Caco-2 (cell line): ENCODE results near the gene RNU11. TPM values are rescaled to one million over a fixed set of nuclear protein-coding genes. Genes with fewer than 3 reads are reported as not detected.
"Not testable (repeated sequence)": the region's sequence is repeated elsewhere in the genome, so short reads cannot be mapped to it uniquely, and the experiment has no call there.

Experiments used
- BruUV-seq: library from RNA; stranded (reverse); fragments of 400-500 nt; replicated peaks from 2 replicates; lab custom pipeline; 2021; lab: Mats Ljungman, UMichigan
- CTCF ChIA-PET: fragments of 300-600 bp; sonication (Branson Sonifier 250); formaldehyde crosslinking; loops from one replicate; lab custom pipeline; 2022; ENCODE audit warnings: antibody characterized with exemption; lab: Charles Lee
- POLR2A ChIA-PET: fragments of 300-600 bp; sonication (Branson Sonifier 250); formaldehyde crosslinking; loops from one replicate; lab custom pipeline; 2022; ENCODE audit warnings: antibody characterized with exemption; lab: Charles Lee
- DNase-seq, 2 experiments: peaks; one replicate each; pipeline versions ENCODE4 v3.0.0 to v3.0.0-alpha.2; 2020 to 2022
- H3K27me3 ChIP-seq: replicated peaks from 2 replicates; pipeline ENCODE4 v1.6.0; 2011; ENCODE audit warnings: low read length; ENCODE audit not compliant: control insufficient read depth, insufficient read depth
- H3K36me3 ChIP-seq: 2 replicates; pipeline ENCODE4 v1.5.1; 2011; ENCODE audit warnings: low read length; ENCODE audit not compliant: control insufficient read depth, insufficient read depth
- H3K4me1 ChIP-seq: fragments of 250-450 bp; sonication (Bioruptor Pico); 2 replicates; pipeline ENCODE4 v1.5.1; 2020; ENCODE audit warnings: mild to moderate bottlenecking
- H3K4me3 ChIP-seq: 2 replicates; pipeline ENCODE4 v1.5.1; 2011; ENCODE audit warnings: low read depth, mild to moderate bottlenecking, control low read depth, low read length
- H3K9me3 ChIP-seq: fragments of 250-450 bp; sonication (Bioruptor Pico); 2 replicates; pipeline ENCODE4 v1.5.1; 2020; ENCODE audit warnings: mild to moderate bottlenecking, moderate library complexity
- H3K27ac Mint-ChIP-seq: one replicate; pipeline ENCODE4 v1.8.0; 2022; ENCODE audit warnings: mixed read lengths; ENCODE audit not compliant: unreplicated experiment
- H3K27me3 Mint-ChIP-seq: one replicate; pipeline ENCODE4 v1.8.0; 2022; ENCODE audit warnings: mixed read lengths; ENCODE audit not compliant: insufficient read depth, unreplicated experiment
- H3K36me3 Mint-ChIP-seq: one replicate; pipeline ENCODE4 v1.8.0; 2022; ENCODE audit warnings: mild to moderate bottlenecking, mixed read lengths; ENCODE audit not compliant: insufficient read depth, unreplicated experiment
- H3K4me1 Mint-ChIP-seq: one replicate; pipeline ENCODE4 v1.8.0; 2022; ENCODE audit warnings: low read depth, mixed read lengths; ENCODE audit not compliant: unreplicated experiment
- H3K4me3 Mint-ChIP-seq: one replicate; pipeline ENCODE4 v1.8.0; 2022; ENCODE audit warnings: mild to moderate bottlenecking, moderate library complexity, mixed read lengths; ENCODE audit not compliant: unreplicated experiment
- H3K9me3 Mint-ChIP-seq: one replicate; pipeline ENCODE4 v1.8.0; 2022; ENCODE audit warnings: mixed read lengths; ENCODE audit not compliant: unreplicated experiment
- CTCF ChIP-seq, 2 experiments: fragments of 200-600 bp in 1 of 2; IDR thresholded peaks; 1 replicate in 1 of 2; 2 replicates in 1 of 2; pipeline versions ENCODE4 v1.5.1 to v1.8.0; 2011 to 2022; ENCODE audit warnings: antibody characterized with exemption in 1 of 2, control low read depth in 1 of 2, inconsistent platforms in 1 of 2, low read depth in 1 of 2, low read length in 1 of 2, mild to moderate bottlenecking in 1 of 2, moderate library complexity in 1 of 2; ENCODE audit not compliant: insufficient read depth in 1 of 2, severe bottlenecking in 1 of 2, unreplicated experiment in 1 of 2
- intact Hi-C: fragments of 100-400 bp; cut with micrococcal nuclease; formaldehyde crosslinking; loops from one replicate; pipeline ENCODE4 v1.10.0; 2022; ENCODE audit not compliant: unreplicated experiment
- total RNA-seq: library from RNA; stranded (reverse); gene quantifications from 2 replicates; pipeline ENCODE4 v1.2.3, GENCODE V29; 2022

Gene RNU11
- total RNA-seq, 1 experiment from 2014 or later, result not detected

- H3K36me3 Mint-ChIP-seq, result peaks cover 12% of the 10 kb centered on the region
- no peaks in the 10 kb centered on the region for H3K36me3 ChIP-seq
- H3K9me3 Mint-ChIP-seq, result no peaks in the 10 kb centered on the region
- H3K4me3 Mint-ChIP-seq, result peak within 1 kb of the TSS; percentile 100
- peak in 1 of 2 experiments; percentile 17 for TF ChIP-seq CTCF (IDR thresholded peaks at IDR 0.05; ENCODE audit: insufficient read depth in 1 of 2, low read depth in 1 of 2, low read length in 1 of 2, severe bottlenecking in 1 of 2, unreplicated experiment in 1 of 2)
- TSS peak; percentile 96 for BruUV-seq
- peak within 1 kb of the TSS; percentile 98 for H3K27ac Mint-ChIP-seq
- no peaks in the 10 kb centered on the region for H3K9me3 ChIP-seq
- H3K27me3 ChIP-seq, result no peaks in the 10 kb centered on the region
- CTCF ChIA-PET, result interaction anchor here (0.6 to 1.5 kb wide), 11 partner anchors 9 to 1278 kb away, joined by 3 to 17 read pairs (median 4); partner anchors contain the start of gene YTHDF2
- peak; percentile 85 to 89 for DNase-seq
- H3K4me1 Mint-ChIP-seq, result peaks cover 21% of the 10 kb centered on the region
- intact Hi-C loops, result loop anchor here (5.0 kb wide), 1 partner anchor 114 kb away; no protein-coding TSS in a partner anchor
- H3K4me3 ChIP-seq, result peak within 1 kb of the TSS; percentile 58
- H3K27me3 Mint-ChIP-seq, result no peaks in the 10 kb centered on the region
- H3K4me1 ChIP-seq, result 0 out of 2 replicates have a peak, but pooled peaks cover 6% of the 10 kb centered on the region
- POLR2A ChIA-PET, result interaction anchor here (0.6 to 1.8 kb wide), 34 partner anchors 10 to 548 kb away, joined by 3 to 54 read pairs (median 7); partner anchors contain the start of genes EPB41, GMEB1, MED18 and RCC1
Observed at GRCh38 chr1:28642847-28643635, 5.4 kb upstream of the RNU11 start, which contains the start of gene TAF12. Gene TAF12 (minus strand): TSS chr1:28643067. CDS start chr1:28622081, 20,986 bp downstream.

GRCh38 chr1:28644494-28644893, 3.9 kb upstream of the RNU11 start:
- H3K27me3 Mint-ChIP-seq, result no peaks in the 10 kb centered on the region
- POLR2A ChIA-PET, result no interaction called here
- H3K27ac Mint-ChIP-seq, result peak overlapping the region; percentile 98
- H3K4me3 Mint-ChIP-seq, result peak overlapping the region; percentile 100
- Histone ChIP-seq H3K9me3 (no peaks in the 10 kb centered on the region), H3K27me3 (no peaks in the 10 kb centered on the region), H3K4me1 (peaks cover 9% of the 10 kb centered on the region; the same call in 1 of the 2 replicates), H3K36me3 (no peaks in the 10 kb centered on the region), H3K4me3 (peak overlapping the region; percentile 40; the same call in 1 of the 2 replicates)
- peaks cover 22% of the 10 kb centered on the region for H3K36me3 Mint-ChIP-seq
- DNase-seq, result no peak
- TF ChIP-seq CTCF (IDR thresholded peaks at IDR 0.05; ENCODE audit: insufficient read depth in 1 of 2, low read depth in 1 of 2, low read length in 1 of 2, severe bottlenecking in 1 of 2, unreplicated experiment in 1 of 2), result no peak
- H3K9me3 Mint-ChIP-seq, result no peaks in the 10 kb centered on the region
- BruUV-seq, result no TSS peak
- CTCF ChIA-PET, result no interaction called here
- peaks cover 21% of the 10 kb centered on the region for H3K4me1 Mint-ChIP-seq
- intact Hi-C loops, result loop anchor here (5.0 kb wide), 1 partner anchor 113 kb away; no protein-coding TSS in a partner anchor

- intact Hi-C loops, BruUV-seq, H3K4me3 Mint-ChIP-seq, H3K27ac Mint-ChIP-seq, H3K9me3 Mint-ChIP-seq, H3K36me3 ChIP-seq, DNase-seq, H3K4me1 ChIP-seq, H3K9me3 ChIP-seq, H3K27me3 ChIP-seq, CTCF ChIA-PET, H3K27me3 Mint-ChIP-seq, H3K4me3 ChIP-seq: not testable (repeated sequence)
- POLR2A ChIA-PET, result interaction anchor here (1.0 kb wide), 1 partner anchor 91 kb away, joined by 7 read pairs; the partner anchor contains the start of gene YTHDF2
- H3K4me1 Mint-ChIP-seq, result peaks cover 21% of the 10 kb centered on the region
- peaks cover 22% of the 10 kb centered on the region for H3K36me3 Mint-ChIP-seq
Observed at GRCh38 chr1:28645406-28645805, 3.0 kb upstream of the RNU11 start.
